BLaER1 treated with 17β-estradiol and CSF1 and Interleukin-3, amounts not matched to agents 10 nM and 100 nM (cell line): ENCODE measurements around the gene VWC2.

Experiments
- H3K27ac ChIP-seq, 11 experiments: shearing (Covaris generic); formaldehyde crosslinking; 2 replicates each; pipeline ENCODE4 v1.8.1; 2022
- H3K27me3 ChIP-seq, 11 experiments: shearing (Covaris generic); formaldehyde crosslinking; 2 replicates each; pipeline ENCODE4 v1.8.1; 2022
- H3K36me3 ChIP-seq, 11 experiments: shearing (Covaris generic); formaldehyde crosslinking; 2 replicates each; pipeline ENCODE4 v1.8.1; 2022
- H3K4me1 ChIP-seq, 10 experiments: shearing (Covaris generic); formaldehyde crosslinking; 2 replicates each; pipeline ENCODE4 v1.8.1; 2022
- H3K4me2 ChIP-seq, 11 experiments: shearing (Covaris generic); formaldehyde crosslinking; 2 replicates each; pipeline ENCODE4 v1.8.1; 2022
- H3K4me3 ChIP-seq, 10 experiments: shearing (Covaris generic); formaldehyde crosslinking; 2 replicates each; pipeline ENCODE4 v1.8.1; 2022
- H3K9ac ChIP-seq, 11 experiments: shearing (Covaris generic); formaldehyde crosslinking; 2 replicates each; pipeline ENCODE4 v1.8.1; 2022
- H3K9me3 ChIP-seq, 11 experiments: shearing (Covaris generic); formaldehyde crosslinking; replicated peaks in 1 of 11; 2 replicates each; pipeline ENCODE4 v1.8.1; 2022
- H4K20me1 ChIP-seq, 11 experiments: shearing (Covaris generic); formaldehyde crosslinking; 2 replicates each; pipeline ENCODE4 v1.8.1; 2022
- Cebpa-rat ChIP-seq, 11 experiments: shearing (Covaris generic); IDR thresholded peaks; 2 replicates each; pipeline ENCODE4 v1.8.1; 2022

The VWC2 gene

GRCh38 chr7:49852619-49853462, 79.4 kb downstream of the VWC2 start:
- no peak overlapping the region for H3K27ac ChIP-seq
- no peak overlapping the region for H3K4me2 ChIP-seq
- H3K27me3 ChIP-seq, result no peaks in the 10 kb centered on the region
- H3K4me3 ChIP-seq, result no peak overlapping the region
- TF ChIP-seq Cebpa-rat (IDR thresholded peaks at IDR 0.05), result no peak
- H3K9me3 ChIP-seq, result no peaks in the 10 kb centered on the region
- no peaks in the 10 kb centered on the region for H4K20me1 ChIP-seq
- H3K4me1 ChIP-seq, result no peaks in the 10 kb centered on the region
- H3K9ac ChIP-seq, result no peak overlapping the region
- H3K36me3 ChIP-seq, result no peaks in the 10 kb centered on the region

- Histone ChIP-seq H3K4me1 (no peaks in the 10 kb centered on the region), H3K36me3 (no peaks in the 10 kb centered on the region), H3K9me3 (no peaks in the 10 kb centered on the region), H3K4me3 (no peak overlapping the region), H4K20me1 (no peaks in the 10 kb centered on the region), H3K4me2 (no peak overlapping the region), H3K27me3 (no peaks in the 10 kb centered on the region), H3K9ac (no peak overlapping the region), H3K27ac (no peak overlapping the region)
- no peak for TF ChIP-seq Cebpa-rat (IDR thresholded peaks at IDR 0.05)
Observed at GRCh38 chr7:49855281-49855980, 82.0 kb downstream of the VWC2 start.

DNA sequence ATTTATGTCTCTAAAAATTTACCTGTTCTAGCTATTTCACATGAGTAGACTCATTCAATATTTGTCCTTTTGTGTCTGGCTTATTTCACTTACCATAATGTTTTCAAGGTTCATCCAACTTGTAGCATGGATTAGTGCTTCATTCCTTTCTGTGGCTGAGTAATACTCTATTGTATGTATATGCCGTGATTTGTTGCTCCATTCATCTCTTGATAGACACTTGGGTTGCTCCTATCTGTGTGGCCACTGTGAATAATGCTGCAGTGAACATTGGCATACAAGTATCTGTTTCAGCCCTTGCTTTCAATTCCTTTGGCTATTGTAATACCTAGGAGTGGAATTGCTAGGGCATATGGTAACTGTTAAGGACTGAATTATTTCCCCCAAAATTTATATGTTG, 86.9 kb downstream of the VWC2 start:
- H3K27me3 ChIP-seq, result no peaks in the 10 kb centered on the region
- TF ChIP-seq Cebpa-rat (IDR thresholded peaks at IDR 0.05), result no peak
- H3K9ac ChIP-seq, result no peak overlapping the region
- no peaks in the 10 kb centered on the region for H3K9me3 ChIP-seq
- H3K4me1 ChIP-seq, result no peaks in the 10 kb centered on the region
- no peaks in the 10 kb centered on the region for H3K36me3 ChIP-seq
- no peak overlapping the region for H3K4me3 ChIP-seq
- no peaks in the 10 kb centered on the region for H4K20me1 ChIP-seq
- H3K4me2 ChIP-seq, result no peak overlapping the region
- H3K27ac ChIP-seq, result no peak overlapping the region

DNA sequence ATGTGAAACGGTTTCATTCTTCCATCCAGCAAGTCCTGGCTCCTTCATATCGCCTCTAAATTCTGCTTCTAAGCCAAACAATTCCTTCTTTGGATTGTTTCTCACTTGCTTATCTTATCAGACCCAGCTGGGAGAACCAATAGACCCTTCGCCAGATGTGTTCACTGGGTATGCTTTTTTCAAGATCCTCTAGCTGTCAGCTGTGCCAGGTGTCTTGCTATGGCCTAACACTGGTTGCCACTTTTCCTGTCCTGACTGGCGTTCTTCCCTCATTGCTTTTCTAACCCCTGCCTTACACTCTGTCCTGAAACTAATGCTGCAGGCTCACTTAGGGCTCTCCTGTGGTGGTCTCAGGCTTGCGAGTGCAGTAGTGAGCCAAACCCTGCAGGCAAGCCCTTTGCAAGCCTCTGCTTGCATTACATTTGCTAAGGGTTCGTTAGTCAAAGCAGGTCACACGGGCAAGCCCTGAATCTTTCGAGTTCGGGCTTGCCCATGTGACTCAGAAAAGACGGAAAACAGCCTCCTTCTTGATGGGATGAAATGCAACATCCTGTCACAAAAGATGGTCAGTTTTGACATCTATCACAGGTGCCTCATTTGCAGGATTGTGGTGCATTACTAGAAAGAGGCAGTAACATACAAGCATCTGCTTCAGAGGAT, 92.8 kb downstream of the VWC2 start:
- Histone ChIP-seq H4K20me1 (no peaks in the 10 kb centered on the region), H3K9ac (no peak overlapping the region), H3K4me3 (no peak overlapping the region), H3K27ac (no peak overlapping the region), H3K4me2 (no peak overlapping the region), H3K27me3 (no peaks in the 10 kb centered on the region), H3K4me1 (no peaks in the 10 kb centered on the region), H3K36me3 (no peaks in the 10 kb centered on the region), H3K9me3 (no peaks in the 10 kb centered on the region)
- TF ChIP-seq Cebpa-rat (IDR thresholded peaks at IDR 0.05), result no peak

GRCh38 chr7:49866910-49867309, 93.5 kb downstream of the VWC2 start:
- no peaks in the 10 kb centered on the region for H3K36me3 ChIP-seq
- no peaks in the 10 kb centered on the region for H3K4me1 ChIP-seq
- H3K4me2 ChIP-seq, result no peak overlapping the region
- H3K9me3 ChIP-seq, result no peaks in the 10 kb centered on the region
- no peaks in the 10 kb centered on the region for H3K27me3 ChIP-seq
- no peak overlapping the region for H3K9ac ChIP-seq
- no peak overlapping the region for H3K4me3 ChIP-seq
- H3K27ac ChIP-seq, result no peak overlapping the region
- no peak for TF ChIP-seq Cebpa-rat (IDR thresholded peaks at IDR 0.05)
- H4K20me1 ChIP-seq, result no peaks in the 10 kb centered on the region

- Histone ChIP-seq H3K9ac (no peak overlapping the region), H3K4me2 (no peak overlapping the region), H3K4me3 (no peak overlapping the region), H3K4me1 (no peaks in the 10 kb centered on the region), H3K27me3 (no peaks in the 10 kb centered on the region), H3K36me3 (no peaks in the 10 kb centered on the region), H3K9me3 (no peaks in the 10 kb centered on the region), H3K27ac (no peak overlapping the region), H4K20me1 (no peaks in the 10 kb centered on the region)
- no peak for TF ChIP-seq Cebpa-rat (IDR thresholded peaks at IDR 0.05)
Observed at GRCh38 chr7:49873420-49873819, 100.0 kb downstream of the VWC2 start.

DNA sequence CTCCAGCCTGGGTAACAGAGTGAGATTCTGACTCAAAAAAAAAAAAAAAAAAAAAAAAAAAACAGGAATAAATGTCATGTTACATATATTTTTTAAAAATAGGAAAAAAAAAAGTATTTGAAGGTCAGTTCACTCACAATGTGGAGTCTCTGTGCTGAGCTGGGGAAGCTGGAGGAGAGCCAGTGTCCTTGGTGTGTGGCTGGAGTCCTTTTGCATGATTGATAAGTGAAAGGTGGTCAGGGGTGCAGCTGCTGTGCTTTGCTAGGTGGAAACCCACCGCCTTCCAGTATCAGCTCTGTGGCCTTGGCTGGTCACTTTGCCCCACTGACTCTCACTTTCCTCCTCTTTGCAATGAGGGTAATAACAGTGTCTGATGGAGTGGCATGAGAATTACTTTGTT, 101.9 kb downstream of the VWC2 start:
- Histone ChIP-seq H3K4me2 (no peak overlapping the region), H4K20me1 (no peaks in the 10 kb centered on the region), H3K4me3 (no peak overlapping the region), H3K27me3 (no peaks in the 10 kb centered on the region), H3K36me3 (no peaks in the 10 kb centered on the region), H3K4me1 (no peaks in the 10 kb centered on the region), H3K27ac (no peak overlapping the region), H3K9ac (no peak overlapping the region), H3K9me3 (no peaks in the 10 kb centered on the region)
- TF ChIP-seq Cebpa-rat (IDR thresholded peaks at IDR 0.05), result no peak

DNA sequence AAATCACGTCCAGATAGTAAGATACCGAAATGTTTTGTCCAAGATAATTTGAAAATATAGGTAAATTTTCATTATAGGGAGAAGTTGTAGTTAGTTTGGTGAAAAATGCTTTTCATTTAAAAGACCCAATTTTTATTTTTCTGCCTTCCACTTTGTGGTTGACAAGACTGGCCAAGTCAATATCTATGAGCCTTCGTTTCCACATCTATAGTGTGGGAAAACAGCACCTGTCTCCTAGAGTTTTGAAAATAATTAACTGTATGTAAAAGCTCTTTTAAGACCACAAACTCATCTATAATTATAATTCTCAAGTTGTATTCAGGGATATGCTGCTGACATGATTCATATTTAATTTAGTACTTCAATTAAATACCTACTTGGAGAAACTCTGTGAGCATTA, 102.8 kb downstream of the VWC2 start:
- H3K4me3 ChIP-seq, result no peak overlapping the region
- no peaks in the 10 kb centered on the region for H3K9me3 ChIP-seq
- H3K4me2 ChIP-seq, result no peak overlapping the region
- no peaks in the 10 kb centered on the region for H4K20me1 ChIP-seq
- no peaks in the 10 kb centered on the region for H3K4me1 ChIP-seq
- no peaks in the 10 kb centered on the region for H3K36me3 ChIP-seq
- H3K9ac ChIP-seq, result no peak overlapping the region
- H3K27ac ChIP-seq, result no peak overlapping the region
- no peak for TF ChIP-seq Cebpa-rat (IDR thresholded peaks at IDR 0.05)
- no peaks in the 10 kb centered on the region for H3K27me3 ChIP-seq

GRCh38 chr7:49878089-49878488, 104.7 kb downstream of the VWC2 start:
- Histone ChIP-seq H3K27ac (no peak overlapping the region), H3K9ac (no peak overlapping the region), H4K20me1 (no peaks in the 10 kb centered on the region), H3K36me3 (no peaks in the 10 kb centered on the region), H3K4me1 (no peaks in the 10 kb centered on the region), H3K9me3 (no peaks in the 10 kb centered on the region), H3K4me3 (no peak overlapping the region), H3K27me3 (no peaks in the 10 kb centered on the region), H3K4me2 (no peak overlapping the region)
- TF ChIP-seq Cebpa-rat (IDR thresholded peaks at IDR 0.05), result no peak
